K562 (cell line): ENCODE results near the gene HTR3B.

Experiments used
- ELF1 ChIP-seq: fragments of 200-800 bp; sonication (Bioruptor generic); IDR thresholded peaks from 2 replicates; pipeline ENCODE4 v1.6.1; 2016; ENCODE audit warnings: missing genetic modification characterization, missing compliant biosample characterization
- EP300 ChIP-seq: IDR thresholded peaks from 2 replicates; pipeline ENCODE4 v1.6.1; 2012; ENCODE audit warnings: low read length, improper control_type of control experiment
- POLR2A ChIP-seq: fragments of 450-650 bp; conservative IDR thresholded peaks from 2 replicates; pipeline ENCODE4 v1.6.1; 2016
- TF ChIP-seq, protein P1 (sequence below), 3 experiments: IDR thresholded peaks in 2 of 3; conservative IDR thresholded peaks in 1 of 3; 2 replicates each; pipeline ENCODE4 v1.5.1; 2011 to 2012; ENCODE audit warnings: low read length in 3 of 3, mild to moderate bottlenecking in 3 of 3, control low read depth in 2 of 3, improper control_type of control experiment in 1 of 3, inconsistent platforms in 1 of 3, low read depth in 1 of 3, mixed read lengths in 1 of 3, moderate library complexity in 1 of 3; ENCODE audit not compliant: insufficient read depth in 2 of 3
- TF ChIP-seq, protein P2 (sequence below): fragments of 450-650 bp; formaldehyde crosslinking; IDR thresholded peaks from 2 replicates; pipeline ENCODE4 v1.4.0; 2022; ENCODE audit warnings: missing genetic modification characterization

DNA sequence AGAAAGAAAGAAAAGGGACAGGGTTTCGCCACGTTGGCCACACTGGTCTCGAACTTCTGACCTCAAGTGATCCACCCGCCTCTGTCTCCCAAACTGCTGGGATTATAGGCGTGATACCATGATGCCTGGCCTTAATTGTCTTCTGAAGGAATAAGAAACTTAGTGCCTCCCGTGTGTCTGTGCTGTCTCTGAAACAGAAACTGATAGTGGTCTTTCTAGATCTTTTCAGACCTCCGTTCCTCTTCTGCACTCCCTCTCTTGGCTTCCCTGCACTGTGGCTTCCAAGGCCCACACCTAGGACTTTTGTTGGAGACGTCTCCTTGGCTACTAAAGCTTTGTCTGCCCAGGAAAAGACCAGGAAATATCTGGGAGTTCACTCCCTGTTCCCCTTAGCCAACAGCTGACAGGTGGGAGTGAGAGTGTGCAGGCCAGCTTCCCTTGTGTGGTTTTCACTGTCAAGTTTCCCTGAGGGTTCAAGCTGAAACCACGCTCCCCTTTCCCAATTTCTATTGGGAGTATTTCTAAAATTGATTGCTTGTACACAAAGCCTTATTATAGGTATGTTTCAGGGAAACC lies 10.1 kb upstream of the HTR3B start:
- TF ChIP-seq EP300 (no peak), POLR2A (no peak), ELF1 (tag) (no peak)
- TF ChIP-seq, protein P1, sequence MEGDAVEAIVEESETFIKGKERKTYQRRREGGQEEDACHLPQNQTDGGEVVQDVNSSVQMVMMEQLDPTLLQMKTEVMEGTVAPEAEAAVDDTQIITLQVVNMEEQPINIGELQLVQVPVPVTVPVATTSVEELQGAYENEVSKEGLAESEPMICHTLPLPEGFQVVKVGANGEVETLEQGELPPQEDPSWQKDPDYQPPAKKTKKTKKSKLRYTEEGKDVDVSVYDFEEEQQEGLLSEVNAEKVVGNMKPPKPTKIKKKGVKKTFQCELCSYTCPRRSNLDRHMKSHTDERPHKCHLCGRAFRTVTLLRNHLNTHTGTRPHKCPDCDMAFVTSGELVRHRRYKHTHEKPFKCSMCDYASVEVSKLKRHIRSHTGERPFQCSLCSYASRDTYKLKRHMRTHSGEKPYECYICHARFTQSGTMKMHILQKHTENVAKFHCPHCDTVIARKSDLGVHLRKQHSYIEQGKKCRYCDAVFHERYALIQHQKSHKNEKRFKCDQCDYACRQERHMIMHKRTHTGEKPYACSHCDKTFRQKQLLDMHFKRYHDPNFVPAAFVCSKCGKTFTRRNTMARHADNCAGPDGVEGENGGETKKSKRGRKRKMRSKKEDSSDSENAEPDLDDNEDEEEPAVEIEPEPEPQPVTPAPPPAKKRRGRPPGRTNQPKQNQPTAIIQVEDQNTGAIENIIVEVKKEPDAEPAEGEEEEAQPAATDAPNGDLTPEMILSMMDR (IDR thresholded peaks at IDR 0.05 in 2 of 3, conservative IDR thresholded peaks at IDR 0.05 in 1 of 3; ENCODE audit: insufficient read depth in 2 of 3, low read depth in 1 of 3, low read length in 3 of 3), result no peak
- TF ChIP-seq, protein P2, sequence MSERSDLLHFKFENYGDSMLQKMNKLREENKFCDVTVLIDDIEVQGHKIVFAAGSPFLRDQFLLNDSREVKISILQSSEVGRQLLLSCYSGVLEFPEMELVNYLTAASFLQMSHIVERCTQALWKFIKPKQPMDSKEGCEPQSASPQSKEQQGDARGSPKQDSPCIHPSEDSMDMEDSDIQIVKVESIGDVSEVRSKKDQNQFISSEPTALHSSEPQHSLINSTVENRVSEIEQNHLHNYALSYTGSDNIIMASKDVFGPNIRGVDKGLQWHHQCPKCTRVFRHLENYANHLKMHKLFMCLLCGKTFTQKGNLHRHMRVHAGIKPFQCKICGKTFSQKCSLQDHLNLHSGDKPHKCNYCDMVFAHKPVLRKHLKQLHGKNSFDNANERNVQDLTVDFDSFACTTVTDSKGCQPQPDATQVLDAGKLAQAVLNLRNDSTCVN, result no peak
